ENCODE measurements around the gene FAM20C. TPM values are rescaled to one million over a fixed set of nuclear protein-coding genes. Genes with fewer than 3 reads are reported as not detected.

The FAM20C gene
- total RNA-seq, result 21.9 and 22.7 TPM in 2 replicates
- long read RNA-seq, partial matches to known transcripts, result 1 of 3 reads
- long read RNA-seq, other reads (novel, unspliced or antisense), result 0 of 3 reads

DNA sequence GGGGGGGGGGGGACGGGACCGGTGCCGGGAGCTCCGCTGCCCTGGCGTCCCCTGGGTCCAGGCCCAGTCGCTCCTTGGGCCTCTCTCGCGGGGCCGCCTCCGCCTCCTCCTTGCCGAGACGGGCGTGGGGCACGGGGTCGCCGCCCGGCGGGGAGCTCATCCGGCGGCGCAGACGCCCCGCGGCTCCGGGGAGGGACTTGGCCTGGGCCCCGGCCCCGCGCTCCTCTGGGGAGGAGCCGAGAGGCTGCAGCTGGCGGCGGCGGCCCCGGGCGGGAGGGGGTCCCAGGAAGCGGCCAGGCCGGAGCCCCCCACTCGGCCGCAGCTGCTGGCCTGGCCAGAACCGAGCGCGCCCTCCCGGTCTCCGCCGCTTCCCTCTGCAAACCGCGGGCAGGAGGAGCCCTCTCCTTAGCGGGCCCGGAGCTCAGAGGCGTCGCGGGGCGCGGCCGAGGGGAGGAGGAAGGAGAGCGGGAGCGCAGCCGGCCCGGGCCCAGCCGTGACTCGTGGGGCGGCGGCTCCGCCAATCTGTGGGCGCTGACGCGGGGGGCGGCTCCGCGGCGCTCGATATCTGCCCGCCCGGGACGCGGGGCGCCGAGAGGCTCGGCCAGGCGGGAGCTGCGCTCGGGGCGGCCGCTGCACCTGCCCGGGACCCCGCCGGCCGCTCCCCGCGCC, at the start of gene FAM20C:
FAM20C (plus strand) TSS at position 591 of the 669 bp plus-strand sequence. CDS start 629 bp downstream, outside the sequence.
- no peak within 1 kb of the TSS for H3K27ac Mint-ChIP-seq (ENCODE audit: unreplicated experiment)
- H3K4me3 Mint-ChIP-seq, result peak within 1 kb of the TSS; percentile 89
- H3K36me3 Mint-ChIP-seq (ENCODE audit: low read depth), result peaks cover 9% of the 10 kb centered on the region
- peak; percentile 53 for DNase-seq (ENCODE audit: low read depth, low spot score)
- peaks cover 37% of the 10 kb centered on the region for H3K27me3 Mint-ChIP-seq (ENCODE audit: low read depth)
- TF ChIP-seq, protein P1, sequence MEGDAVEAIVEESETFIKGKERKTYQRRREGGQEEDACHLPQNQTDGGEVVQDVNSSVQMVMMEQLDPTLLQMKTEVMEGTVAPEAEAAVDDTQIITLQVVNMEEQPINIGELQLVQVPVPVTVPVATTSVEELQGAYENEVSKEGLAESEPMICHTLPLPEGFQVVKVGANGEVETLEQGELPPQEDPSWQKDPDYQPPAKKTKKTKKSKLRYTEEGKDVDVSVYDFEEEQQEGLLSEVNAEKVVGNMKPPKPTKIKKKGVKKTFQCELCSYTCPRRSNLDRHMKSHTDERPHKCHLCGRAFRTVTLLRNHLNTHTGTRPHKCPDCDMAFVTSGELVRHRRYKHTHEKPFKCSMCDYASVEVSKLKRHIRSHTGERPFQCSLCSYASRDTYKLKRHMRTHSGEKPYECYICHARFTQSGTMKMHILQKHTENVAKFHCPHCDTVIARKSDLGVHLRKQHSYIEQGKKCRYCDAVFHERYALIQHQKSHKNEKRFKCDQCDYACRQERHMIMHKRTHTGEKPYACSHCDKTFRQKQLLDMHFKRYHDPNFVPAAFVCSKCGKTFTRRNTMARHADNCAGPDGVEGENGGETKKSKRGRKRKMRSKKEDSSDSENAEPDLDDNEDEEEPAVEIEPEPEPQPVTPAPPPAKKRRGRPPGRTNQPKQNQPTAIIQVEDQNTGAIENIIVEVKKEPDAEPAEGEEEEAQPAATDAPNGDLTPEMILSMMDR (conservative IDR thresholded peaks at IDR 0.05), result no peak
- H3K4me1 Mint-ChIP-seq, result peaks cover 38% of the 10 kb centered on the region
- H3K9me3 Mint-ChIP-seq, result no peaks in the 10 kb centered on the region

DNA sequence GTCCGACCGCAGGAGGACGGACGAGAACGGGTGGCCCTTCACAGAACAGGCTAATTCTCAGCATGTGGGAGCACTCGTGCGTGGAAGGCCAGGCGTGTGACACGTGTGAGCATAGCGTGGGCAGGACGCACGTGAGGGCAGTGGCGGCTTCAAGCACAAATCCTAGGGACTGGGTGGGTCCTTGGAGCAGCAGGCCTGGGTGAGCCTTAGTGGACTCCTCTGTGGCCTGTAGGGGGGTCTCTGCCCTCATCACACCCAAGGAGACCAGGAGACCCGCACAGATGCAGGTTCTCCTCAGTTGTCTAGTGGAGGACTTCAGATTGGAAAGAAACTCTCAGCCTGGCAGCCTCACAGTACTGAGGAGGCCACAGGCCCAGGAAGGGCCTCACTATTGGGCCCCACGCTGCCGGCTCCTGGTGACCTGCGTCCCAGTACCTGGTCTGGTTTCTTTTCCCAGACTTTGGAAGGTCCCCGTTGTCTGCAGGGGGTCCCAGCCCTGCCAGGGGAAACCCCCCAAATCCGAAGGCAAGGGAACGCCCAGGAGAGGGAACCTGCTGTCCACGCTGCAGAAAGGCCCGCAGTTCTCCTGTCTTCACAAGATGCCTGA, 49.1 kb upstream of the FAM20C start:
- no peak for DNase-seq (ENCODE audit: low read depth, low spot score)
- Mint-ChIP-seq H3K4me3 (no peak overlapping the region), H3K4me1 (peaks cover 5% of the 10 kb centered on the region), H3K9me3 (no peaks in the 10 kb centered on the region), H3K36me3 (ENCODE audit: low read depth) (peaks cover 4% of the 10 kb centered on the region), H3K27ac (ENCODE audit: unreplicated experiment) (peak overlapping the region; percentile 68), H3K27me3 (ENCODE audit: low read depth) (no peaks in the 10 kb centered on the region)
- TF ChIP-seq, protein P1 (conservative IDR thresholded peaks at IDR 0.05), result no peak

DNA sequence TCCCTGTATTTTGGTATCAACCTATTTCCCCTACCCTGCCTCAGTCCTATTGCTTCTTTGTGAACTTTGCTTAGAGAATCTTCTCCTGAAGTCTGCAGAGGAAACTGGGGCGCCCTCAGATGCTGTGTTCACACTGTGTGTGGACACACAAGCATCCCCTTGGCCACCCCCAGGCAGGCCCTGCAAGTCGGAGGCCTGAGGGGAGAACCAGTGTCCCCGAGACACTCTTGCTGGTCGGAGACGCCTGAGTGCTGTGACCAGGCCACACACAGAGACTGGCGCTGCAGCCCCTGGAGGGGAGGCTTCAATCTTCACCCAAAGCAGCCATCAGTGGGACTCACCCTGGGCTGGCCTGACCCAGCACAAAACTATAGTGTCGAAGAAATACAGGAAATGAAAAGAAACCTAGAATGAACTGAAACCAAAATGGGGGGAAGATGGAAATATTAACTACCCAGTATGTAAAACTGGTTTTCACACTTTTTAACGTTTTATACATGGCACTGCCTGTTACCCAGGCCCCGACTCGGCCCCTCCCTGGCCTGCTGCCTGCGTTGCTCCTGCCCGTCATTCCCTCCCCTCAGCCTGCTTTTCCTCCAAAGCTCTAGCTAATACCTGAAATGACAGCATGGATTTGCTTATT, 48.4 kb upstream of the FAM20C start:
- H3K36me3 Mint-ChIP-seq (ENCODE audit: low read depth), result peaks cover 4% of the 10 kb centered on the region
- no peak for DNase-seq (ENCODE audit: low read depth, low spot score)
- H3K27ac Mint-ChIP-seq (ENCODE audit: unreplicated experiment), result no peak overlapping the region
- no peaks in the 10 kb centered on the region for H3K9me3 Mint-ChIP-seq
- no peaks in the 10 kb centered on the region for H3K27me3 Mint-ChIP-seq (ENCODE audit: low read depth)
- peaks cover 8% of the 10 kb centered on the region for H3K4me1 Mint-ChIP-seq
- TF ChIP-seq, protein P1 (conservative IDR thresholded peaks at IDR 0.05), result no peak
- no peak overlapping the region for H3K4me3 Mint-ChIP-seq

DNA sequence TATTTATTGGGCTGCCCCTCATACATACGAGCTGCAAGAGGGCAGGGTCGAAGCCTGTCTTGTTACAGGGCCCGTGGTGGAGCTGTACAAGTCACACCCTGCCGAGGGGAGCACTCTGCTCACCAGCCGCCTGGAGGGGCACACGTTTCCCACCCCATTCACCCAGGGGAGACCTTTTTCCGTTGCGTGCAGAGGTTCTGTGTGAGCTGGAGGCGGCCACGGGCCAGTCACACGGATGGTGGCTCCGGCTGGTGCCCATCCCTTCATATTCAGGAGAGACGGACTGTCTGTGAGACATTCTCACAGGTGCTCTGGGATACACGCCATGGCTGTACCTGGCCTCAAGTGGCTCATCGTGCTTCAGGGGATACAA, 47.9 kb upstream of the FAM20C start:
- H3K4me3 Mint-ChIP-seq, result no peak overlapping the region
- TF ChIP-seq, protein P1 (conservative IDR thresholded peaks at IDR 0.05), result no peak
- no peak for DNase-seq (ENCODE audit: low read depth, low spot score)
- peaks cover 13% of the 10 kb centered on the region for H3K4me1 Mint-ChIP-seq
- peaks cover 4% of the 10 kb centered on the region for H3K36me3 Mint-ChIP-seq (ENCODE audit: low read depth)
- H3K27me3 Mint-ChIP-seq (ENCODE audit: low read depth), result peaks cover 4% of the 10 kb centered on the region
- H3K9me3 Mint-ChIP-seq, result no peaks in the 10 kb centered on the region
- no peak overlapping the region for H3K27ac Mint-ChIP-seq (ENCODE audit: unreplicated experiment)

DNA sequence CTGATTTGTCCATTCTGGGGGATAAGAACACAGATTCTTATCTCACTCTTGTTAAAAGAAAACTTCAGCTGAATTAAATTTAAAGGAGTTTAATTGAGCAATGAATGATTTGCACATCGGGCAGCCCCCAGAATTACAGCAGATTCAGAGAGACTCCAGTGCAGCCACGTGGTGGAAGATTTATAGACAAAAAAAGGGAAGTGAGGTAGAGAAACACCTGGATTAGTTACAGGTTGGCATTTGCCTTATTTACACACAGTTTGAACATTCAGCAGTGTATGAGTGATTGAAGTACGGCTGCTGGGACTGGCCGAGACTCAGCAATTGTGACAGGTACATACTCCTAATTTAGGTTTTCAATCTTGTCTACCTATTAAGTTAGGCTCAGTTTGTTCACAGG, 46.5 kb upstream of the FAM20C start:
- peaks cover 4% of the 10 kb centered on the region for H3K27me3 Mint-ChIP-seq (ENCODE audit: low read depth)
- no peak overlapping the region for H3K4me3 Mint-ChIP-seq
- DNase-seq (ENCODE audit: low read depth, low spot score), result no peak
- H3K36me3 Mint-ChIP-seq (ENCODE audit: low read depth), result peaks cover 4% of the 10 kb centered on the region
- TF ChIP-seq, protein P1 (conservative IDR thresholded peaks at IDR 0.05), result no peak
- H3K9me3 Mint-ChIP-seq, result no peaks in the 10 kb centered on the region
- H3K4me1 Mint-ChIP-seq, result peaks cover 19% of the 10 kb centered on the region
- H3K27ac Mint-ChIP-seq (ENCODE audit: unreplicated experiment), result no peak overlapping the region
